ENCODE results near the gene TGFBRAP1. TPM values are rescaled to one million over a fixed set of nuclear protein-coding genes. Genes with fewer than 3 reads are reported as not detected.

TGFBRAP1 gene
- total RNA-seq, 1 donor from 2014 or later, result 20.0 TPM

- Mint-ChIP-seq H3K27ac (no peak overlapping the region), H3K4me1 (ENCODE audit: low read depth) (no peaks in the 10 kb centered on the region), H3K4me3 (ENCODE audit: low read depth) (no peak overlapping the region), H3K9me3 (ENCODE audit: low read depth) (no peaks in the 10 kb centered on the region), H3K36me3 (ENCODE audit: insufficient read depth) (no peaks in the 10 kb centered on the region), H3K27me3 (peaks cover 2% of the 10 kb centered on the region)
- DNase-seq (ENCODE audit: low spot score, unreplicated experiment), result peak; percentile 16
- peak; percentile 60 for TF ChIP-seq CTCF (IDR thresholded peaks at IDR 0.05; ENCODE audit: unreplicated experiment)
These were observed 85.6 kb downstream of the TGFBRAP1 start for GRCh38 chr2:105243961-105244360.

GRCh38 chr2:105242286-105242993 lies 87.1 kb downstream of the TGFBRAP1 start:
- H3K36me3 Mint-ChIP-seq (ENCODE audit: insufficient read depth), result no peaks in the 10 kb centered on the region
- H3K4me3 Mint-ChIP-seq (ENCODE audit: low read depth), result no peak overlapping the region
- no peaks in the 10 kb centered on the region for H3K9me3 Mint-ChIP-seq (ENCODE audit: low read depth)
- no peaks in the 10 kb centered on the region for H3K4me1 Mint-ChIP-seq (ENCODE audit: low read depth)
- DNase-seq (ENCODE audit: low spot score, unreplicated experiment), result no peak
- H3K27me3 Mint-ChIP-seq, result peaks cover 6% of the 10 kb centered on the region
- TF ChIP-seq CTCF (IDR thresholded peaks at IDR 0.05; ENCODE audit: unreplicated experiment), result no peak
- H3K27ac Mint-ChIP-seq, result no peak overlapping the region

- Mint-ChIP-seq H3K4me1 (ENCODE audit: low read depth) (no peaks in the 10 kb centered on the region), H3K4me3 (ENCODE audit: low read depth) (no peak within 1 kb of the TSS), H3K27me3 (peaks cover 14% of the 10 kb centered on the region), H3K36me3 (ENCODE audit: insufficient read depth) (no peaks in the 10 kb centered on the region), H3K9me3 (ENCODE audit: low read depth) (no peaks in the 10 kb centered on the region), H3K27ac (no peak within 1 kb of the TSS)
- no peak for DNase-seq (ENCODE audit: low spot score, unreplicated experiment)
- TF ChIP-seq CTCF (IDR thresholded peaks at IDR 0.05; ENCODE audit: unreplicated experiment), result no peak
These were observed 88.1 kb downstream of the TGFBRAP1 start, which contains the start of gene GPR45 for GRCh38 chr2:105241443-105241842. Gene GPR45 (plus strand): TSS chr2:105241743. CDS start chr2:105241859, 116 bp downstream.

GRCh38 chr2:105239924-105240323 lies 89.6 kb downstream of the TGFBRAP1 start:
- Mint-ChIP-seq H3K4me1 (ENCODE audit: low read depth) (no peaks in the 10 kb centered on the region), H3K27ac (no peak overlapping the region), H3K36me3 (ENCODE audit: insufficient read depth) (no peaks in the 10 kb centered on the region), H3K9me3 (ENCODE audit: low read depth) (no peaks in the 10 kb centered on the region), H3K4me3 (ENCODE audit: low read depth) (no peak overlapping the region), H3K27me3 (peaks cover 22% of the 10 kb centered on the region)
- no peak for DNase-seq (ENCODE audit: low spot score, unreplicated experiment)
- TF ChIP-seq CTCF (IDR thresholded peaks at IDR 0.05; ENCODE audit: unreplicated experiment), result no peak

- no peaks in the 10 kb centered on the region for H3K36me3 Mint-ChIP-seq (ENCODE audit: insufficient read depth)
- no peak overlapping the region for H3K4me3 Mint-ChIP-seq (ENCODE audit: low read depth)
- no peak overlapping the region for H3K27ac Mint-ChIP-seq
- H3K9me3 Mint-ChIP-seq (ENCODE audit: low read depth), result no peaks in the 10 kb centered on the region
- no peaks in the 10 kb centered on the region for H3K4me1 Mint-ChIP-seq (ENCODE audit: low read depth)
- no peak for TF ChIP-seq CTCF (IDR thresholded peaks at IDR 0.05; ENCODE audit: unreplicated experiment)
- H3K27me3 Mint-ChIP-seq, result peaks cover 22% of the 10 kb centered on the region
- DNase-seq (ENCODE audit: low spot score, unreplicated experiment), result no peak
These were observed 90.8 kb downstream of the TGFBRAP1 start for GRCh38 chr2:105238664-105239240.
